ENCODE data around the gene CRIP2. TPM values are rescaled to one million over a fixed set of nuclear protein-coding genes. Genes with fewer than 3 reads are reported as not detected.
A peak's percentile ranks its signal among the peaks of the same experiment; 100 is the strongest.

The CRIP2 gene
- total RNA-seq, 1 donor from 2014 or later: 13.2 TPM

DNA sequence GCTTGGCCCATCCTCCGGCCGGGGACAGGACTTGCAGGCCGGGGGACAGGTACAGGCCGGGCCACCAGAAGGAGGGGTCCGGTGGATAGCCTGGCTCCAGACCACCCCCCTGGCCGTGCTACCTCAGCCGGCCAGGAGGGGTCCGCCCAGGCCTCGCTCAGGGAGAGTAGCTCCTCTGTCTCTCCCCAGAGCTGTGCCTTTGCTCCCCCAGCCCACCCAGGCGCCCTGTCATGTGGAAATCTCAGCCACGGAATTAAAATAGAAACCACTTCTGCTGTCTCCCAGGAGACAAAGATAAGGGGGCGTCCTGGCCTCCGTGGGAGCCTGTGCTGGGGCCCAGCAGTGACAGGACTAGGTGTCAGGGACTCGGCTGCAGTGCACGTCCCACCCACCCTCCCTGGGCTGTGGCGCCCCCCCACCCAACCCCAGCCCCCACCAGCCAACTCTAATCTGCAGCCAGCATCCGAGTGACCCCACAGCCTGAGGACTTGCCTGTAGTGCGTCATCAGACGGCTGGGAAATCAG is 3.3 kb upstream of the CRIP2 start:
- no peak for FAIRE-seq
- TF ChIP-seq, protein P1, sequence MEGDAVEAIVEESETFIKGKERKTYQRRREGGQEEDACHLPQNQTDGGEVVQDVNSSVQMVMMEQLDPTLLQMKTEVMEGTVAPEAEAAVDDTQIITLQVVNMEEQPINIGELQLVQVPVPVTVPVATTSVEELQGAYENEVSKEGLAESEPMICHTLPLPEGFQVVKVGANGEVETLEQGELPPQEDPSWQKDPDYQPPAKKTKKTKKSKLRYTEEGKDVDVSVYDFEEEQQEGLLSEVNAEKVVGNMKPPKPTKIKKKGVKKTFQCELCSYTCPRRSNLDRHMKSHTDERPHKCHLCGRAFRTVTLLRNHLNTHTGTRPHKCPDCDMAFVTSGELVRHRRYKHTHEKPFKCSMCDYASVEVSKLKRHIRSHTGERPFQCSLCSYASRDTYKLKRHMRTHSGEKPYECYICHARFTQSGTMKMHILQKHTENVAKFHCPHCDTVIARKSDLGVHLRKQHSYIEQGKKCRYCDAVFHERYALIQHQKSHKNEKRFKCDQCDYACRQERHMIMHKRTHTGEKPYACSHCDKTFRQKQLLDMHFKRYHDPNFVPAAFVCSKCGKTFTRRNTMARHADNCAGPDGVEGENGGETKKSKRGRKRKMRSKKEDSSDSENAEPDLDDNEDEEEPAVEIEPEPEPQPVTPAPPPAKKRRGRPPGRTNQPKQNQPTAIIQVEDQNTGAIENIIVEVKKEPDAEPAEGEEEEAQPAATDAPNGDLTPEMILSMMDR (IDR thresholded peaks at IDR 0.05; ENCODE audit: insufficient read depth, low read length, severe bottlenecking): no peak
- Histone ChIP-seq H3K27me3 (ENCODE audit: control insufficient read depth, insufficient read depth, low read length) (no peaks in the 10 kb centered on the region), H3K36me3 (ENCODE audit: control insufficient read depth, insufficient read depth, low read length) (peaks cover 5% of the 10 kb centered on the region), H3K4me3 (ENCODE audit: low read depth, low read length) (no peak overlapping the region)
- no peak for DNase-seq (ENCODE audit: low read depth)

DNA sequence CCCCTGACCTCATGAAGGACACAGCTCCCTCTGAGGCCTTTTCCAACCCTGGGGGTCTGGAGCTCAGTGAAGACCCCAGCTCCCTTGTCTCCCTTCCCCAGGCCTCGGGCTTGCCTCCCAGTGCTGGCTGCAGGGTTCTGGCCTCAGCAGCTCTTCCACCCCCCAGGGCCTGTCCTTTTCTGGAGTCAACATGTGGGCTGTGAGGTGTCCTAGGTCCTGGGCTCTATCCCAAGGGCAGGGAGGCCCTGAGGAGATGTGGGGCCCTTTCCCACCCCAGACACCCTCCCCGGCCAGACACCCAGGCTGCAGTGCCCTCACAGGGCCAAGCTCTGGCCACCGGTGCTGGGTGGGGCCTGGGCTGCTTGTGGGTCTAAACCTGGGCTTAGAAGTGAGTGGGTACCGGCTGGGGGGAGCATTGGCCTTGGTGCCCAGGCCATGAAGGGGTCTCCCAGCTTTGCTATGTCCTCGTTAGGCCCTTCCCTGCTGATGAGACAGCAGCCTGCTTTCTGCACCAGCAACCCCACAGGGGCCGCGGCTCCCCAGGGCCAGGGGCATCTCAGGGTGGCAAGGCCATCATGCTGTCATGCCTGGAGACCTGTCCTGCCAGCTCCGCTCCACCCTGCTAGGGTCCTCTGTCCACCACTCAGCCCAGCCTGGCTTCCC is 2.7 kb upstream of the CRIP2 start:
- FAIRE-seq: no peak
- no peak for DNase-seq (ENCODE audit: low read depth)
- H3K4me3 ChIP-seq (ENCODE audit: low read depth, low read length): no peak overlapping the region
- TF ChIP-seq, protein P1 (IDR thresholded peaks at IDR 0.05; ENCODE audit: insufficient read depth, low read length, severe bottlenecking): no peak
- H3K36me3 ChIP-seq (ENCODE audit: control insufficient read depth, insufficient read depth, low read length): peaks cover 5% of the 10 kb centered on the region
- H3K27me3 ChIP-seq (ENCODE audit: control insufficient read depth, insufficient read depth, low read length): no peaks in the 10 kb centered on the region

DNA sequence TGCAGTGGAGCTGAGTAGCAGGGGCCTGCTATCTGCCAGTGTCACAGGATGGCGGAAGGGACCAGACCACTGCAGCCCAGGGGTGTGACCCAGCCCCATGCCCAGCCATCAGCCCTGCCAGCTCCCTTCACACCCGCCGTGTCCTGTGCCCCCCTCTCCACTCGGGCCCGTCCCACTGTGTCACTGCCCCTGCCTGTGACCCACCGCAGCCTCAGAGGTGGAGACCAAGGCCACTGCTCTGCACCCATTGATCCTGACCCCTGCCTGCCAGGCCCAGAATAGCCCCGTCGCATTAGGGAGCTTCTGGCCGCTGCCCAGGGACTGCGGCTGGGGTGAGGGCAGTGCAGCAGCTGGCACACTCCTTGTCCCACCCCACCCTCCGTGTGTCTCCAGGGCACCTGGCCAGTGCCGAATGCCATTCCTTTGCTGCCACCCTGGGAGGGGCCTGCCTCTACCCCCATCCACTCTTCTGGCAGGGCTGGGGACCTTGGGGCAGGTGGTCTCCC is 2.1 kb upstream of the CRIP2 start:
- Histone ChIP-seq H3K4me3 (ENCODE audit: low read depth, low read length) (no peak overlapping the region), H3K27me3 (ENCODE audit: control insufficient read depth, insufficient read depth, low read length) (no peaks in the 10 kb centered on the region), H3K36me3 (ENCODE audit: control insufficient read depth, insufficient read depth, low read length) (peaks cover 1% of the 10 kb centered on the region)
- FAIRE-seq: no peak
- no peak for DNase-seq (ENCODE audit: low read depth)
- TF ChIP-seq, protein P1 (IDR thresholded peaks at IDR 0.05; ENCODE audit: insufficient read depth, low read length, severe bottlenecking): no peak

DNA sequence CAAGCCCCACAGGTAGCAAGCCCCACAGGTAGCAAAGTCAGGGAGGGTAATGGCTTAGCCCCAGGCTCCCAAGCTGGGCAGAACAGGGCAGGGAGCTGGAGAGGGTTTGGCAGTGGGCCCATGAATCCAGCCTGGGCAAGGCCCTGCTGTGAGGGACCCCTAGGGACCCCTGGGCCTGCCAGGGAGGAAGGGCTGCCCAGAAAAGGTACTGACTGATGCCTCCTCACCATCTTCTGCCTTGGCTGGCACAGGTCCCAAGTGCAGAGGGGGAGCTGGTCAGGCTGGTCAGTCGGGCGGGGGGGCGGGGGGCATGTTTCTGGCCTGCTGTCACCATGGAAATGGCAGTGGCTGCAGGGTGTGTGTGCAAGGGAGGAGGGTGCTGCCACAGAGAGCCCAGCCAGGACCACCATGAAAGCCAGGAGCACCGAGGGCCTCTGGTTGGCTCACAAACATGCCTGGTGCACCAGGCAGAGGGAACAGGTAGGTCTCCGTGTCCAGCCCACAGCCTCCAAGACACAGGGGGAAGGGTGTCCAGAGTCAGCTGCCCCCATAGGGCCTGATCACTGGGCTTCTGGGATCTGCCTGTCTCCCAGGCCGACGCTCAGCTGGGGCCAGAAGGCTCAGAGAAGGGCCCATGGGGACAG is 1.5 kb upstream of the CRIP2 start:
- no peaks in the 10 kb centered on the region for H3K27me3 ChIP-seq (ENCODE audit: control insufficient read depth, insufficient read depth, low read length)
- DNase-seq (ENCODE audit: low read depth): no peak
- H3K36me3 ChIP-seq (ENCODE audit: control insufficient read depth, insufficient read depth, low read length): no peaks in the 10 kb centered on the region
- TF ChIP-seq, protein P1 (IDR thresholded peaks at IDR 0.05; ENCODE audit: insufficient read depth, low read length, severe bottlenecking): no peak
- peak overlapping the region; percentile 68 for H3K4me3 ChIP-seq (ENCODE audit: low read depth, low read length)
- no peak for FAIRE-seq

DNA sequence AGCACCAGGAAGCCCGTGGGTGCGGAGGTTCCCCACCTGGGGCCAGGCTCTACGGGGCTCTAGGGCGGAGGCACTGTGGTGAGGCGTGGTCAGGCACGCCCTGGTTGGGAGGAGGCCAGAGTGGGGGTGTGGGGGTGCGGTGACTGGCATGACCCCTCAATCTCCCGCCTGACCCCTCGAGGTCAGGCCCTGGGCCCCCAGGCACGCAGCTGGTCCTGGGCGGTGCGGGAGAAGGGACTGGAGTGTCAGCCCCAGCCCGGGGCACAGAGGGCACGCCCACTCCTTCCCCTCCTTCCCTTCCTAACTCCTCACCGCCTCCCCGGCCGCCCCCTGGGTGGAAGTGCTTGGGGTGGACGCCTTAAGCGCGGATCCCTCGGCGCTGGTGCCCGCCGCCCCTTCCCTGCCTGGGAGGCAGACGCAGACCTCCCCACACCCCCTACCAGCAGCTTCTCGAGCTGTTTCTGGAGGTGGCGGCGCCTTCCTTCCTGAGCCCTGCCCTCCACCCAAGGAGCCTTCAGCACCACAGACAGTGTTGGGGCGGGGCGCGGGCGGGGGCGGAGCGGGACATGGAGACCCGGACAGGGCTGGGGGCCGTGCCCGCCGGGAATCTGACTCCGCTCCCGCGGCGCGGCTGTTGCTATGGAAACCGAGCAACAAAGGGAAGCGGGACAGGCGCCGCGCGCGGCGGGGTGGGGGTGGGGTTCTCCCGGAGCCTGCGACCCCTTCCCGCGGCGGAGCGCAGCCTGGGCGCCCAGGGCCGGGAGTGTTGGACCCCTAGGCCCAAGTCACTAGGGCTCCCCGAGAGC is 741 bp upstream of the CRIP2 start:
- TF ChIP-seq, protein P1 (IDR thresholded peaks at IDR 0.05; ENCODE audit: insufficient read depth, low read length, severe bottlenecking): no peak
- peak; percentile 76 for DNase-seq (ENCODE audit: low read depth)
- FAIRE-seq: no peak
- Histone ChIP-seq H3K27me3 (ENCODE audit: control insufficient read depth, insufficient read depth, low read length) (no peaks in the 10 kb centered on the region), H3K36me3 (ENCODE audit: control insufficient read depth, insufficient read depth, low read length) (no peaks in the 10 kb centered on the region), H3K4me3 (ENCODE audit: low read depth, low read length) (peak overlapping the region; percentile 68)

All from bronchial epithelial cell (primary cell).